Measurements from ENCODE around the gene ARF1.

Gene ARF1

GRCh38 chr1:228131766-228132165 is 49.3 kb downstream of the ARF1 start:
- no peaks in the 10 kb centered on the region for H3K36me3 ChIP-seq (ENCODE audit: insufficient read depth, low read length)
- H3K4me1 ChIP-seq (ENCODE audit: control insufficient read depth, insufficient read depth, low read length): no peaks in the 10 kb centered on the region
- peaks cover 47% of the 10 kb centered on the region for H3K27me3 ChIP-seq (ENCODE audit: control insufficient read depth, insufficient read depth, low read length)
- no peak overlapping the region for H3K4me3 ChIP-seq (ENCODE audit: low read length)
- H3K9me3 ChIP-seq (replicated peaks; ENCODE audit: low read length): no peaks in the 10 kb centered on the region
- H3K4me2 ChIP-seq (ENCODE audit: low read length): no peak overlapping the region
- no peak overlapping the region for H3K9ac ChIP-seq (ENCODE audit: low read depth, low read length)

- Histone ChIP-seq H3K4me2 (ENCODE audit: low read length) (no peak overlapping the region), H3K36me3 (ENCODE audit: insufficient read depth, low read length) (no peaks in the 10 kb centered on the region), H3K27me3 (ENCODE audit: control insufficient read depth, insufficient read depth, low read length) (peaks cover 41% of the 10 kb centered on the region), H3K9ac (ENCODE audit: low read depth, low read length) (no peak overlapping the region), H3K4me3 (ENCODE audit: low read length) (no peak overlapping the region), H3K9me3 (replicated peaks; ENCODE audit: low read length) (no peaks in the 10 kb centered on the region), H3K4me1 (ENCODE audit: control insufficient read depth, insufficient read depth, low read length) (no peaks in the 10 kb centered on the region)
Measured at GRCh38 chr1:228134591-228134990, 52.1 kb downstream of the ARF1 start.

- Histone ChIP-seq H3K4me1 (ENCODE audit: control insufficient read depth, insufficient read depth, low read length) (peaks cover 4% of the 10 kb centered on the region), H3K36me3 (ENCODE audit: insufficient read depth, low read length) (peaks cover 5% of the 10 kb centered on the region)
Measured at GRCh38 chr1:228136901-228137300, 54.4 kb downstream of the ARF1 start.

GRCh38 chr1:228139406-228139930 is 57.0 kb downstream of the ARF1 start:
- peak overlapping the region; percentile 97 for H3K4me2 ChIP-seq (ENCODE audit: low read length)
- no peaks in the 10 kb centered on the region for H3K9me3 ChIP-seq (replicated peaks; ENCODE audit: low read length)
- peaks cover 30% of the 10 kb centered on the region for H3K4me1 ChIP-seq (ENCODE audit: control insufficient read depth, insufficient read depth, low read length)
- peak overlapping the region; percentile 94 for H3K4me3 ChIP-seq (ENCODE audit: low read length)
- peaks cover 30% of the 10 kb centered on the region for H3K27me3 ChIP-seq (ENCODE audit: control insufficient read depth, insufficient read depth, low read length)
- peak overlapping the region; percentile 100 for H3K9ac ChIP-seq (ENCODE audit: low read depth, low read length)
- H3K36me3 ChIP-seq (ENCODE audit: insufficient read depth, low read length): peaks cover 15% of the 10 kb centered on the region

More at GRCh38 chr1:228136901-228137300, 54.4 kb downstream of the ARF1 start:
- Histone ChIP-seq H3K9me3 (replicated peaks; ENCODE audit: low read length) (no peaks in the 10 kb centered on the region), H3K9ac (ENCODE audit: low read depth, low read length) (no peak overlapping the region), H3K4me2 (ENCODE audit: low read length) (no peak overlapping the region), H3K27me3 (ENCODE audit: control insufficient read depth, insufficient read depth, low read length) (peaks cover 40% of the 10 kb centered on the region), H3K4me3 (ENCODE audit: low read length) (no peak overlapping the region)

GRCh38 chr1:228139931-228140723 is 57.6 kb downstream of the ARF1 start, which contains the start of gene GUK1:
GUK1 (plus strand) TSS chr1:228140279; CDS start chr1:228140303, 24 bp downstream.
- peaks cover 23% of the 10 kb centered on the region for H3K27me3 ChIP-seq (ENCODE audit: control insufficient read depth, insufficient read depth, low read length)
- H3K36me3 ChIP-seq (ENCODE audit: insufficient read depth, low read length): peaks cover 20% of the 10 kb centered on the region
- H3K4me2 ChIP-seq (ENCODE audit: low read length): peak within 1 kb of the TSS; percentile 97
- H3K4me3 ChIP-seq (ENCODE audit: low read length): peak within 1 kb of the TSS; percentile 94
- H3K9me3 ChIP-seq (replicated peaks; ENCODE audit: low read length): no peaks in the 10 kb centered on the region
- H3K4me1 ChIP-seq (ENCODE audit: control insufficient read depth, insufficient read depth, low read length): peaks cover 30% of the 10 kb centered on the region
- peak within 1 kb of the TSS; percentile 100 for H3K9ac ChIP-seq (ENCODE audit: low read depth, low read length)

DNA sequence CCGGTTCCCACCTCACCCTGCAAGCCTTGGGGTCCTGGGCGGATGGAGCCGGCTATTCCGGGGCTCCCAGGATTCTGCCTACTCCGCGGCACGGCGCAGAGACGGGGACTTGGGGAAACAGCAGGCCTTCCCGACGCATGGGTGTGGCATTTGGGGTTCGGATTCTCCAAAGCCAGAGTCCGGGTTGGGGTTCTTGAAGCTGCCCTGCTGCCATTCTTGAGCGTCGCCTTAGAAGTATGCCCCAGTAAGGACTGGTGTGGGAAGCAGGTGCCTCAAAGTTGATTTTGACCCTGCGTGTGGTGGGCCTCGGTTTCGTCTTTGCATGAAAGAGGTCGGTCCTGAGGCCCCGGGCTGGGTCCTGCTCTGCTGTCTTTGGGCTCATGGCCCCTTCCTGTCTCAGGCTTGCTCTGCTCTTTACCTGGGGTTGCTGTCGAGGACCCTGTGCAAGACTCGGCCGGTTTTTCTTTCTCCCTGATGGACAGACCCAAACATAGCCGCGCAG is 58.3 kb downstream of the ARF1 start:
- peaks cover 26% of the 10 kb centered on the region for H3K36me3 ChIP-seq (ENCODE audit: insufficient read depth, low read length)
- peak overlapping the region; percentile 94 for H3K4me3 ChIP-seq (ENCODE audit: low read length)
- H3K27me3 ChIP-seq (ENCODE audit: control insufficient read depth, insufficient read depth, low read length): peaks cover 17% of the 10 kb centered on the region
- peak overlapping the region; percentile 97 for H3K4me2 ChIP-seq (ENCODE audit: low read length)
- H3K9ac ChIP-seq (ENCODE audit: low read depth, low read length): peak overlapping the region; percentile 100
- H3K4me1 ChIP-seq (ENCODE audit: control insufficient read depth, insufficient read depth, low read length): peaks cover 30% of the 10 kb centered on the region
- H3K9me3 ChIP-seq (replicated peaks; ENCODE audit: low read length): no peaks in the 10 kb centered on the region

GRCh38 chr1:228141226-228142044 is 58.9 kb downstream of the ARF1 start:
- Histone ChIP-seq H3K4me1 (ENCODE audit: control insufficient read depth, insufficient read depth, low read length) (peaks cover 30% of the 10 kb centered on the region), H3K36me3 (ENCODE audit: insufficient read depth, low read length) (peaks cover 32% of the 10 kb centered on the region), H3K27me3 (ENCODE audit: control insufficient read depth, insufficient read depth, low read length) (peaks cover 10% of the 10 kb centered on the region), H3K9ac (ENCODE audit: low read depth, low read length) (peak overlapping the region; percentile 100), H3K4me3 (ENCODE audit: low read length) (peak overlapping the region; percentile 94), H3K9me3 (replicated peaks; ENCODE audit: low read length) (no peaks in the 10 kb centered on the region), H3K4me2 (ENCODE audit: low read length) (peak overlapping the region; percentile 97)

DNA sequence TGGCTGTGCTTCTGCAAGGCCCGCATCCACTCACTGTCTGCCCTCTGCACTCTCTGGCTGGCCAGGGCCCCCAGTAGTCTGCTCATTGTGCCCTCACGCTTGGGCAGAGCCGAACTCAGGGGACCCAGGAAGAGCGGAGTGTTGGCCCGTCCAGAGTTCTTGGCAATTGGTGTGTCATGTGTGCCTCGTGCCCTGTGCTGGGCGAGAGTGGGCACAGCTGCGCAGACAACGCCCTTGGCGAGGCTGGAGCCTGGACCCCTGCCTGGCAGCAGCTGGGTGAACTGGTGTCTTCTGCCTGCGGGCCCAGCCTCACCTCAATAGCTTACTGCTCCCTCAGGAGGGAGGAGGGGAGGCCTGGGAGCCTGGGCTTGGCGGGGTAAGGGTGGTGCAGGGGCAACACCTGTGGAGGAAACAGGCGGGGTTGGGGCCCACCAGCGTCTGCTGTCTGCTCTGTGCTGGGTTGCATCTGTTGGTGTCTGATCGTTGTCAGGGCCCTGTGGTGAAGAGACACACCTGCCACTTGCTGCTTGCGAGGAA is 59.7 kb downstream of the ARF1 start:
- peak overlapping the region; percentile 97 for H3K4me2 ChIP-seq (ENCODE audit: low read length)
- H3K4me1 ChIP-seq (ENCODE audit: control insufficient read depth, insufficient read depth, low read length): peaks cover 30% of the 10 kb centered on the region
- H3K4me3 ChIP-seq (ENCODE audit: low read length): peak overlapping the region; percentile 94
- no peaks in the 10 kb centered on the region for H3K9me3 ChIP-seq (replicated peaks; ENCODE audit: low read length)
- peaks cover 39% of the 10 kb centered on the region for H3K36me3 ChIP-seq (ENCODE audit: insufficient read depth, low read length)
- H3K27me3 ChIP-seq (ENCODE audit: control insufficient read depth, insufficient read depth, low read length): peaks cover 2% of the 10 kb centered on the region
- peak overlapping the region; percentile 100 for H3K9ac ChIP-seq (ENCODE audit: low read depth, low read length)

GRCh38 chr1:228142701-228143136 is 60.2 kb downstream of the ARF1 start:
- no peaks in the 10 kb centered on the region for H3K27me3 ChIP-seq (ENCODE audit: control insufficient read depth, insufficient read depth, low read length)
- H3K4me2 ChIP-seq (ENCODE audit: low read length): peak overlapping the region; percentile 97
- H3K9me3 ChIP-seq (replicated peaks; ENCODE audit: low read length): no peaks in the 10 kb centered on the region
- peaks cover 30% of the 10 kb centered on the region for H3K4me1 ChIP-seq (ENCODE audit: control insufficient read depth, insufficient read depth, low read length)
- peaks cover 44% of the 10 kb centered on the region for H3K36me3 ChIP-seq (ENCODE audit: insufficient read depth, low read length)
- H3K4me3 ChIP-seq (ENCODE audit: low read length): peak overlapping the region; percentile 94
- H3K9ac ChIP-seq (ENCODE audit: low read depth, low read length): peak overlapping the region; percentile 100

- no peaks in the 10 kb centered on the region for H3K27me3 ChIP-seq (ENCODE audit: control insufficient read depth, insufficient read depth, low read length)
- H3K4me1 ChIP-seq (ENCODE audit: control insufficient read depth, insufficient read depth, low read length): peaks cover 36% of the 10 kb centered on the region
- peaks cover 53% of the 10 kb centered on the region for H3K36me3 ChIP-seq (ENCODE audit: insufficient read depth, low read length)
- H3K9me3 ChIP-seq (replicated peaks; ENCODE audit: low read length): no peaks in the 10 kb centered on the region
- H3K9ac ChIP-seq (ENCODE audit: low read depth, low read length): peak overlapping the region; percentile 100
- H3K4me2 ChIP-seq (ENCODE audit: low read length): peak overlapping the region; percentile 97
- H3K4me3 ChIP-seq (ENCODE audit: low read length): peak overlapping the region; percentile 94
Measured at GRCh38 chr1:228143480-228144192, 61.1 kb downstream of the ARF1 start.

All from skeletal muscle satellite cell (primary cell).